Fibroblast of mammary gland (primary cell): ENCODE measurements around the gene CHCHD4.

Experiments
- DNase-seq: peaks from one replicate; pipeline ENCODE4 v3.0.0-alpha.2; 2010; ENCODE audit warnings: low read depth
- H3K4me3 ChIP-seq: 2 replicates; pipeline ENCODE4 v1.5.1; 2011; ENCODE audit warnings: low read depth, mild to moderate bottlenecking, low read length, moderate library complexity; ENCODE audit not compliant: control insufficient read depth
- TF ChIP-seq, protein P1 (sequence below): conservative IDR thresholded peaks from 2 replicates; pipeline ENCODE4 v1.5.1; 2011; ENCODE audit warnings: low read depth, low read length, inconsistent platforms; ENCODE audit not compliant: control insufficient read depth, insufficient read depth

Gene CHCHD4

DNA sequence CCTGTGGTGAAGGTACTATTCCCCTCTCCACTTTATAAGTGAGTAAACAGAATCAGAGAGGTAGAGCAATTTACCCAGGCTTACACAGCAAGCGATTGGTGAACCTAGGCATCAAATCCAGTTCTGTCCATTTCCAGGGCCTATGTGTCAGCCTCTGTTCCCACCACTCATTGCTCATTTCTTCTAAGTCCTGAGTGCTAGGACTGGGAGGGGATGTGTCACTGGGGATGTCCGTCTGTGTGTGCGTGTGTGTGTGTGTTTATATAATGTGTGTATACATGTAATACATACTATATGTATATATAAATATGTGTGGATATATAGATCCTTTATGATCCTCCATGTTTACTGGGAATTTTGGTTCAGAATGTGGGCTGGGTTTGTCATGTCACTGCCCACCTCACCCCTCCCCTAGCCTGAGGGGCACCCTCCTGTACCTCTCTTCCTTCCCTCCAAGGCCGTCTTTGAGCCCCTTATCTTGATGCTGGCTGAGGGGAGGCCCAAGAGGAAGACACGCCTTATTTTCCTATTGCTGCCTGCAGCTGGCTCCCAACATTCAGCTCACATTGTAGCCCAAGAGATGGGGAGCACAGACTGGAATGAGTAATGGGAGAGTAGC is 2.3 kb upstream of the CHCHD4 start:
- peak; percentile 33 for DNase-seq
- H3K4me3 ChIP-seq: peak overlapping the region; percentile 96

DNA sequence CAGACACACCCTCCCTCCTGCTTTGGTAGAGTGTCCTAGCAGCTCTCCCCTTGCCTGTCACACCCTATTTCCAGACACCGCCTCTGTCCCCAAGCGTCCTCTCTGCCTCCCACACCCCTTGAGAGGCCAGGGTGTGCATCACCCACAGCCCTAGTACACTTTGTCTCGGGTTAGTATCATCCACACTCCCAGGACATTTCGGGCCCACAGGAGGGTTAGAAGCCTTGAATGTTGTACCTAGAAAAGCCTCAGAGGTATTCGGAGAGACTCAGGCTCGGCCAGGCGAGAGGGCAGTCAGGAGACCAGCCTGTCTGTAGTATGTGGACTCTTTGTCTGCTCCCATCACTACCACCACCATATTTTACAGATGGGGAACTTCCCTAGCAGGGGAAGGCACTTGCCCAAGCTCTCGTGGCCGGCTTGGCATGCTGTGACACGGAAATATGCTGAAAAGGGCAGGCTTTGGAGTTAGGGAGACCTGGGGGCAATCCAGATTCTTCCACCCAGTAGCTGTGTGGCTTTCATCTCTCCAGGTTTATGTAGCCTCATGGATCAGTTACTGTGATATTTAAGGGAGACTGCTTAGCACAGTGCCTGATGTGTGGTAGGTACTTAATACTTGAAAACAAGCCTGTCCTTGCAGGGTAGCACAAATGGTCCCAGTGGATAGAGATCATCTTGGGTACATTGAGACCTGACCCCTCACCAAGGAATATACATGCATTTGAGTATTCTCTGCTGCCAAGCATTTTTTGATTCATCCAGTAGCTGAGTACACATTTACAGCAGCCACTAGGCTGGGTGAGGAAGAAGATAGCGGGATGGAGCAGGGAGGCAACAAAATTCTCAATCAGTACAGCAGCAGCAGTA is 1.6 kb upstream of the CHCHD4 start:
- TF ChIP-seq, protein P1, sequence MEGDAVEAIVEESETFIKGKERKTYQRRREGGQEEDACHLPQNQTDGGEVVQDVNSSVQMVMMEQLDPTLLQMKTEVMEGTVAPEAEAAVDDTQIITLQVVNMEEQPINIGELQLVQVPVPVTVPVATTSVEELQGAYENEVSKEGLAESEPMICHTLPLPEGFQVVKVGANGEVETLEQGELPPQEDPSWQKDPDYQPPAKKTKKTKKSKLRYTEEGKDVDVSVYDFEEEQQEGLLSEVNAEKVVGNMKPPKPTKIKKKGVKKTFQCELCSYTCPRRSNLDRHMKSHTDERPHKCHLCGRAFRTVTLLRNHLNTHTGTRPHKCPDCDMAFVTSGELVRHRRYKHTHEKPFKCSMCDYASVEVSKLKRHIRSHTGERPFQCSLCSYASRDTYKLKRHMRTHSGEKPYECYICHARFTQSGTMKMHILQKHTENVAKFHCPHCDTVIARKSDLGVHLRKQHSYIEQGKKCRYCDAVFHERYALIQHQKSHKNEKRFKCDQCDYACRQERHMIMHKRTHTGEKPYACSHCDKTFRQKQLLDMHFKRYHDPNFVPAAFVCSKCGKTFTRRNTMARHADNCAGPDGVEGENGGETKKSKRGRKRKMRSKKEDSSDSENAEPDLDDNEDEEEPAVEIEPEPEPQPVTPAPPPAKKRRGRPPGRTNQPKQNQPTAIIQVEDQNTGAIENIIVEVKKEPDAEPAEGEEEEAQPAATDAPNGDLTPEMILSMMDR: no peak
- H3K4me3 ChIP-seq: peak overlapping the region; percentile 96
- no peak for DNase-seq

More for the DNA sequence above, 2.3 kb upstream of the CHCHD4 start:
- TF ChIP-seq, protein P1: no peak

DNA sequence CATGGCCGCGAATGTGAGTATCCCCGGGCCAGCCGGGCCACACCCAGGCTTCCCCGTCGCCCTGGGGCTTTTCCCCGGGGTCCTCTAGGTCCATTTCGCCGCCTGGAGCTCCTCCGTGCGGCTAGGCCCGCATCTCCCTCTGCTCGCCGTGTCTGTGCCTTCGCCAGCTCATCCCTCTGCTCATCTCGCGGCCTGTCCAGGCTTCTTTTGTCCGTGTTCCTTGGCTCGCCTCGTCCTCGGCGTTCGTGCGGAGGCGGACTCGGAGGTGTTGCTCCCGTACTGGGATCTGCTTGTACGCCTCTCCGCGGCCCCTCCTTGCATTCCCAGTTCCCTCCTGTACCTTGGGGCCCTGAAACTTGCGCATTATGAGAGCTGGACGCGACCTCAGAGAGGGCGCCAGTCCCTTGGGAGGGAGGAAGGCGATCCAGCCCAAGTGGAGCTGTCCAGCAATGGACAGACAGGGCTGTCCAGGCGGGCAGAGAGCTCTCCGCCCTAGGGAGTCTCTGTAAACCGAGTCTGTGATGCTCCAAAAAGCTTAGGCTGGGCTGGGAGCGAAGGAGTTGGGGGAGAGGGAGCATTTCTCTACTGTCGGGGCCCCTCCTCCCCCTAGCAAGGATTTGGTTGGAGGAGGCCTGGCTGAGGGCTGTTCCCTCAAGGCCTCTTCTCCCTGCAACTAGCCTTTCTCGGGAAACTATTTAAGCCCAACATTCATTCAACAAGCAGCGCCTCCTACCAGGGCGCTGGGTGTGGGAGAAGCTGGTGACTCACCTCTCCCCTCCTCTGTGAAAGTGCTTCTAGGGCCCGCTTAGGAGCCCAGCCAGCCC is 735 bp upstream of the CHCHD4 start:
- TF ChIP-seq, protein P1: peak; percentile 23
- DNase-seq: peak; percentile 96
- peak overlapping the region; percentile 96 for H3K4me3 ChIP-seq

DNA sequence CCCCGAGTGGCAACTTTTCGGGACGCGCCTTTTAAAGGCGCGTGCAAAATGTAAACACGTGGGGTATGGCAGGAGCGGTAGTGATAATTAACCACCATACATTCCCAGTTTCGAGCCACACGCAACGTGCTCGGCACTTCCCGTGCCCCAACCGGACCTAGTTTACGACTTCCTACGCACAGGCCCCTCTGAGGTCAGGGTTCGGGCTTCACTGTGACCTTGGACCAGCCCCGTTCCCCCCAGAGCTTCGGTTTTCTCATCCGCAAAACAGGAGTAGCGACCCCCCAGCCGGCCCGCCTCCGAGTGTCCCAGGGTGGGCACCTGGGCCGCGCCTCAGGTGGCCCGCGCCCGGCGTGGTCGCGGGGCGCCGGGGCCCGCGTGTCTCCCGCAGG is 451 bp downstream of the CHCHD4 start:
- peak; percentile 44 for DNase-seq
- TF ChIP-seq, protein P1: no peak
- H3K4me3 ChIP-seq: peak overlapping the region; percentile 96

DNA sequence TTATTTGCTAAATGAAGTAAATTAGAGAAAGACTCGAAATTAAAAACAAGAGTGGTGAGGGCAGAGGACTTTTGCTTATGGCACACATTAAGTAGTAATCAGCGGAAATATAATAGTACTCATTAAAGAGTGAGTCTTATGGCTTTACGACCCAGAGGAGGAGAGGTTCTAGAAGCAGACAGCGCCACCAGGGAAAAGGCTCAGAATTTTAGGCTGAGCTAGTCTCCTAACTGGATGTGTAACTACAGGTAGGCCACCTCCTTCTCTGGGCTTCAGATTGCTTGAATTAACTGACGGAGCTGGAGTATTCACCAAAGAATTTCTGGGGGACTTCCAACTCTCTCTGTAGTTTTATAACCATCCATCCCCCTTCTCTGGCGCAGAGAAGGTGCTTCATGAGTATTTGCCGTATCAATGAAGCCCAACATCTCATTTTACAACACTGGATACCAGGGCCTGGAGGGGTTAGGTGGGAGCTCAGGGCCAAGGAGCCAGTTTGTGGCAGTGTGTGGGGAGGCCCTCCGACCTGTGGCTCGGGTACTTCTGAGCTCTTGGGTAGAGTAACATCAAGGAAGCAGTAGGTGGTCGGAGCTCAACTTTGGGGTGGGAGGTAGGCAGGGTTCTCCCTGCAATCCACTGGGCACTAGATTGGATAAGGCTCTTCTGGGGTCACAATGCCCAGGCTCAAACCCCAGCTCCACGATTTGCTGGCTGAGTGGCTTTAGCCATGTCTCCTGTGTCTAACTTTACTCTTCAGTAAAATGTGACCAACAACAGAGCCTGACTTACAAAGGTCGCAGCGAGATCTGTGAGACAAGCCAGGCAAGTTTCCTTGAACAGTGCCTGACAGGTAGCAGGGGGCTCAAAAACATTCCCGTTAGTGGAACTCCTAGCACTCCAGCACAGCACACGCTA is 1.1 kb downstream of the CHCHD4 start:
- DNase-seq: no peak
- TF ChIP-seq, protein P1: no peak
- peak overlapping the region; percentile 96 for H3K4me3 ChIP-seq

DNA sequence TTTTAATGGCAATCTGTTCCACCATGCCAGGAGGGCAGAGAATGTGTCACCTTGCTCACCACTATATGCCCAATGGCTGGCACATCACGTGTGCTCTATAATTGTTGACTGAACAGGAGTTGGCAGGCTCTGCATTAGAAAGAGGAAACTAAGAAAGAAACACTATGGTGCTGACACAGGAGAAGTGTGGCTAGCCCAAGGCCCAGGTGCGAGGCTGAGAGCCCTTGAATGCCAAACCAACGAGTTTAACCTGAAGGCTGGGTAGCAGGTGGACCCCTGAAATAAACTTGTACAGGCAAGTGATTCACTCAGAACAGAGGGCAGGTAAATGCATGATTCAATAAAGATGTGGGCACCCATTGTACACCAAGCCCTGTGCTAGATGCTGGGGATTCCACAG is 2.4 kb downstream of the CHCHD4 start:
- no peak for DNase-seq
- no peak overlapping the region for H3K4me3 ChIP-seq
- TF ChIP-seq, protein P1: no peak
